ENCODE measurements around the gene HIGD1B. TPM values are rescaled to one million over a fixed set of nuclear protein-coding genes. Genes with fewer than 3 reads are reported as not detected.
"Not testable (repeated sequence)": the region's sequence is repeated elsewhere in the genome, so short reads cannot be mapped to it uniquely, and the experiment has no call there.

HIGD1B gene
- total and polyA plus RNA-seq, 2 donors from 2014 or later, result 2.2 to 3.2 TPM

DNA sequence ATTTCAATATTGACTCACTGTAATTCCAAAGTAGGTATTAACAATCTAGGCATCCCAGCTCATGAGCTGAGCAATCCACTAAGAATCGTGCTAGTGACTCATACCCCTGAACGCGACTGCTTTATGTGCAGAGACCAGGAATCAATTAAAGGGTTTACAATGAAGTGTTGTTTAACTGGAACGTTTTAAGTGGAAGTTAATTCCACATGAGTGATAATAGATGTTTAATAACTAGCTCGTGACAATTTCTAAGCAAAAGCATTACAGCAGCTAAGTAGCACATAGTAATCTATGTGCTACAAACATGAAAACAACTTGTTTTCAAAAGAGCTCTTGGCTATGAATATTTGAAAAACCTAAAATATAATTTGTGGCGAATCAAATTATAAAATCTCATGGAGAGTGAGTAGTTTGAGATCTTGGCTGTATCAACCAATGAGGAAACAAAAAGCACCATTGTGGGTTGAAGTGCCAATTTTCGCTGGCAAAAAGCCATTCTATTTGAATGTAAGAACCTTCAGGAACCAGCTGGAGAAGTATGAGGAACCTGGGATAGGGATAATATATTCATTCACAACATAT, 27.0 kb upstream of the HIGD1B start:
- H3K9ac ChIP-seq (ENCODE audit: low read length in 3 of 3), result no peak overlapping the region
- no peaks in the 10 kb centered on the region for H3K9me3 ChIP-seq (ENCODE audit: control insufficient read depth in 2 of 3, insufficient read depth in 1 of 3, low read length in 3 of 3)
- no peak overlapping the region for H3K27ac ChIP-seq (ENCODE audit: low read depth in 2 of 2, low read length in 2 of 2)
- no peak overlapping the region for H3K4me3 ChIP-seq (ENCODE audit: low read length in 3 of 3)
- TF ChIP-seq, protein P1, sequence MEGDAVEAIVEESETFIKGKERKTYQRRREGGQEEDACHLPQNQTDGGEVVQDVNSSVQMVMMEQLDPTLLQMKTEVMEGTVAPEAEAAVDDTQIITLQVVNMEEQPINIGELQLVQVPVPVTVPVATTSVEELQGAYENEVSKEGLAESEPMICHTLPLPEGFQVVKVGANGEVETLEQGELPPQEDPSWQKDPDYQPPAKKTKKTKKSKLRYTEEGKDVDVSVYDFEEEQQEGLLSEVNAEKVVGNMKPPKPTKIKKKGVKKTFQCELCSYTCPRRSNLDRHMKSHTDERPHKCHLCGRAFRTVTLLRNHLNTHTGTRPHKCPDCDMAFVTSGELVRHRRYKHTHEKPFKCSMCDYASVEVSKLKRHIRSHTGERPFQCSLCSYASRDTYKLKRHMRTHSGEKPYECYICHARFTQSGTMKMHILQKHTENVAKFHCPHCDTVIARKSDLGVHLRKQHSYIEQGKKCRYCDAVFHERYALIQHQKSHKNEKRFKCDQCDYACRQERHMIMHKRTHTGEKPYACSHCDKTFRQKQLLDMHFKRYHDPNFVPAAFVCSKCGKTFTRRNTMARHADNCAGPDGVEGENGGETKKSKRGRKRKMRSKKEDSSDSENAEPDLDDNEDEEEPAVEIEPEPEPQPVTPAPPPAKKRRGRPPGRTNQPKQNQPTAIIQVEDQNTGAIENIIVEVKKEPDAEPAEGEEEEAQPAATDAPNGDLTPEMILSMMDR (IDR thresholded peaks at IDR 0.05; ENCODE audit: borderline replicate concordance, extremely low read depth, insufficient read depth), result no peak
- DNase-seq (peak in 2 of 5 donors; percentile 15 to 25), FAIRE-seq (no peak)
- H3K27me3 ChIP-seq (ENCODE audit: control insufficient read depth, insufficient read depth, low read length), result no peaks in the 10 kb centered on the region
- intact Hi-C loops (cut with DNase I), result no loop called here
- no peaks in the 10 kb centered on the region for H3K4me1 ChIP-seq (ENCODE audit: control insufficient read depth in 2 of 3, insufficient read depth in 2 of 3, low read depth in 1 of 3, low read length in 3 of 3)
- no peaks in the 10 kb centered on the region for H3K36me3 ChIP-seq (ENCODE audit: control insufficient read depth in 2 of 3, insufficient read depth in 3 of 3, low read length in 3 of 3)

DNA sequence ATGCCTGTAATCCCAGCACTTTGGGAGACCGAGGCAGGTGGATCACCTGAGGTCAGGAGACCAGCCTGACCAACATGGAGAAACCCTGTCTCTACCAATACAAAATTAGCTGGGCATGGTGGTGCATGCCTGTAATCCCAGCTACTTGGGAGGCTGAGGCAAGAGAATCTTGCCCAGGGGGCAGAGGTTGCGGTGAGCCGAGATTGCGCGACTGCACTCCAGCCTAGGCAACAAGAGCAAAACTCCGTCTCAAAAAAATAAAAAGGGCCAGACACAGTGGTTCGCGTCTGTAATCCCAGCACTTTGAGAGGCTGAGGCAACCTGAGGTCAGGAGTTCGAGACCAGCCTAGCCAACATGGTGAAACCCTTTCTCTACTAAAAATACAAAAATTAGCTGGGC, 22.4 kb upstream of the HIGD1B start:
- FAIRE-seq; H3K4me1 ChIP-seq (ENCODE audit: control insufficient read depth in 2 of 3, insufficient read depth in 2 of 3, low read depth in 1 of 3, low read length in 3 of 3); H3K36me3 ChIP-seq (ENCODE audit: control insufficient read depth in 2 of 3, insufficient read depth in 3 of 3, low read length in 3 of 3); H3K9me3 ChIP-seq (ENCODE audit: control insufficient read depth in 2 of 3, insufficient read depth in 1 of 3, low read length in 3 of 3); H3K27ac ChIP-seq (ENCODE audit: low read depth in 2 of 2, low read length in 2 of 2); H3K9ac ChIP-seq (ENCODE audit: low read length in 3 of 3); H3K27me3 ChIP-seq (ENCODE audit: control insufficient read depth, insufficient read depth, low read length); DNase-seq; H3K4me3 ChIP-seq (ENCODE audit: low read length in 3 of 3); intact Hi-C loops (cut with DNase I): not testable (repeated sequence)

DNA sequence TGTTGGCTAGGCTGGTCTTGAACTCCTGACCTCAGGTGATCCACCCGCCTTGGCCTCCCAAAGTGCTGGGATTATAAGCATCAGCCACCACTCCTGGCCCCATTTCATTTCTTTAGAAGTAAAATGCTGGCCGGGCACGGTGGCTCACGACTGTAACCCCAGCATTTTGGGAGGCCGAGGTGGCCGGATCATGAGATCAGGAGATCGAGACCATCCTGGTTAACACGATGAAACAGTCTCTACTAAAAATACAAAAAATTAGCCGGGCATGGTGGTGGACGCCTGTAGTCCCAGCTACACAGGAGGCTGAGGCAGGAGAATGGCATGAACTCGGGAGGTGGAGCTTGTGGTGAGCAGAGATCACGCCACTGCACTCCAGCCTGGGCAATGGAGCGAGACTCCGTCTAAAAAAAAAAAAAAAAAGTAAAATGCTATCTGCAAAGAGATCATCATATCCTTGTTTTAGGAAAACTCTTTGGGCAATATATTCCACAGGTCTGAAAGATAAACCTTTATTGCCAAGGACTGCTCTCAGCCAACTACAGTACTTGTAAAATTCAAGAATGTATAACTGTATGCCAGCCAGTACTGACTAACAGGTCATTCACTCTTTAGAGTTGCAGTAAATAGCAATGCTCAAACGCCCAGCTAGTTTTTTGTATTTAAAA, 21.4 kb upstream of the HIGD1B start:
- H3K27me3 ChIP-seq (ENCODE audit: control insufficient read depth, insufficient read depth, low read length), result no peaks in the 10 kb centered on the region
- TF ChIP-seq, protein P1 (IDR thresholded peaks at IDR 0.05; ENCODE audit: borderline replicate concordance, extremely low read depth, insufficient read depth), result no peak
- H3K9me3 ChIP-seq (ENCODE audit: control insufficient read depth in 2 of 3, insufficient read depth in 1 of 3, low read length in 3 of 3), result no peaks in the 10 kb centered on the region
- H3K9ac ChIP-seq (ENCODE audit: low read length in 3 of 3), result no peak overlapping the region
- no peak overlapping the region for H3K27ac ChIP-seq (ENCODE audit: low read depth in 2 of 2, low read length in 2 of 2)
- no peaks in the 10 kb centered on the region for H3K4me1 ChIP-seq (ENCODE audit: control insufficient read depth in 2 of 3, insufficient read depth in 2 of 3, low read depth in 1 of 3, low read length in 3 of 3)
- H3K36me3 ChIP-seq (ENCODE audit: control insufficient read depth in 2 of 3, insufficient read depth in 3 of 3, low read length in 3 of 3), result no peaks in the 10 kb centered on the region
- FAIRE-seq, result no peak
- DNase-seq, result no peak
- intact Hi-C loops (cut with DNase I), result no loop called here
- H3K4me3 ChIP-seq (ENCODE audit: low read length in 3 of 3), result no peak overlapping the region

DNA sequence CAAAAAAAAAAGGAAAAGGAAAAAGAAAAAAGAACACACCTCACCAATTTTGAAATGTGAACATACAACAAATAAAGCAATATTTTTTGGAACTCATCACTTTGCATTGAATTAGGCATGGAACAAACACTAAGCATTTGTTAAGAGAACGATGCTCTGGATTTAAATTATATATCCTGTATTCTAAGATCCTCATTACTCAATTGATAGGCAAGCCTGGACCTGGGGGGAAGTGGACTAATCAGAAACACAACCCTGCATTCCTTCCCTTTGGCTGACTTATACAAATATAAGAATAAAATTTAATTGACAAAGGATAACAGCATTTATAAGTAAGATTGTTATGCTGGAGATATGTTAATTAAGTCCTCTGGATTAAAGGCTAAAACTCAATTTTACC, 19.8 kb upstream of the HIGD1B start:
- DNase-seq (no peak), FAIRE-seq (no peak)
- no peak overlapping the region for H3K4me3 ChIP-seq (ENCODE audit: low read length in 3 of 3)
- no peaks in the 10 kb centered on the region for H3K36me3 ChIP-seq (ENCODE audit: control insufficient read depth in 2 of 3, insufficient read depth in 3 of 3, low read length in 3 of 3)
- intact Hi-C loops (cut with DNase I), result no loop called here
- H3K4me1 ChIP-seq (ENCODE audit: control insufficient read depth in 2 of 3, insufficient read depth in 2 of 3, low read depth in 1 of 3, low read length in 3 of 3), result no peaks in the 10 kb centered on the region
- H3K9me3 ChIP-seq (ENCODE audit: control insufficient read depth in 2 of 3, insufficient read depth in 1 of 3, low read length in 3 of 3), result no peaks in the 10 kb centered on the region
- TF ChIP-seq, protein P1 (IDR thresholded peaks at IDR 0.05; ENCODE audit: borderline replicate concordance, extremely low read depth, insufficient read depth), result no peak
- no peak overlapping the region for H3K27ac ChIP-seq (ENCODE audit: low read depth in 2 of 2, low read length in 2 of 2)
- no peak overlapping the region for H3K9ac ChIP-seq (ENCODE audit: low read length in 3 of 3)
- H3K27me3 ChIP-seq (ENCODE audit: control insufficient read depth, insufficient read depth, low read length), result no peaks in the 10 kb centered on the region

All from kidney (tissue), 14 donors.